ENCODE measurements around the gene HES7. TPM values are rescaled to one million over a fixed set of nuclear protein-coding genes. Genes with fewer than 3 reads are reported as not detected.

The HES7 gene
- total RNA-seq, 1 donor from 2014 or later: 0.65 TPM

DNA sequence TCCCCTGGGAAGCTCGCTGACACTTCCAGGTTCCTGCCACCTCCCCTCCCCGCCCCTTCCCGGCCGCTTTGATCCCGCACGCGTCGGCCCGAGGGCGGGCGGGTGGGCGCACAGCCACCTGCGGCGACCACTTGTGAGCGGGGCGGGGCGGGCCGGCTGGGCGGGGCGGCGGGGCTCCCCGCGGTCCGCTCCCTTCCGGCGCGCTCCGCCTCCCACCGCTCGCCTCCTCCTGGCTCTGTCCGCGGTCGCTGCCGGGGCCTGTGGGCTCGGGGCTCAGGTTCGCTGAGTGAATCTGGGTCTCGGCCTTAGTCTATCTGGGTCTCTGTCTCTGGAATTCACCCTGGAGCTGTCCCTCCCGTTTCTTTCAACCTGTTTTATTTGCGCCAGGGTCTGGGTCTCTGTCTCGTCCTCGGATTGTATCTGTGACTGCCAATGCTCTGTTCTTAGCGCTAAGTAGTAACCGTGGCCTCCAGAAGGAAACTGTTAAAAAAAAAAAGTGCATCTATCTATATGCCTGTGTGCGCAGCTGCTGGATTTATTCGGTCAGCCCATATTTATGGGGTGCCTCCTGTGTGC is 2.7 kb upstream of the HES7 start:
- DNase-seq (ENCODE audit: low spot score): peak; percentile 81
- intact Hi-C loops (cut with DNase I): no loop called here

DNA sequence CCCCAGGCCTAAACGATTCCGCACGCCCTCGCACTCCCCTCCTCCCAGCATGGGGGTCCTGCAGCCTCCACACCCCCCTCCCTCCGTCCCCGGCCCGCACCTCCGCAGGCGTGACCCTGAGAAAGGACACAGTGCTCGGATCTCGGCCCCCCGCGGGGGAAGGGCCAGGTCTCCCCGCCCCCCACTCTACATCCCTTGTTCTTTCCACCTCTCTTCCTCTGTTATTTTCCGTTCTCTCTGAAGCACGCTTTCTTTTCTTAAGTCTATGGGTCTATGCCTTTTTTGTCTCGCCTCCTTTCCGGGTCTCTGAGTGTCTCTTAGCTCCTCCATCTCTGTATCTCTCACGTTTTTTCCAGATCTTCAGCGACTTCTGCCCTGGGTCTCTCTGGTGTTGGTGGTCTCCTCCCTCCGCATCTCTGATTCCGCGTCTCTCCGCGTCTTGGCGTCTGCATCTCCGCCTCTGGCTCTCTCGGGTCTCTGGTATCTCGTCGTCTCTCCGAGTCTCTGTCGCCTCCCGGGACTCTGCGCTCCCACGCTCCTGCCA is 2.1 kb upstream of the HES7 start:
- intact Hi-C loops (cut with DNase I): loop anchor here (2.0 kb wide), 1 partner anchor 13 kb away; no protein-coding TSS in a partner anchor

DNA sequence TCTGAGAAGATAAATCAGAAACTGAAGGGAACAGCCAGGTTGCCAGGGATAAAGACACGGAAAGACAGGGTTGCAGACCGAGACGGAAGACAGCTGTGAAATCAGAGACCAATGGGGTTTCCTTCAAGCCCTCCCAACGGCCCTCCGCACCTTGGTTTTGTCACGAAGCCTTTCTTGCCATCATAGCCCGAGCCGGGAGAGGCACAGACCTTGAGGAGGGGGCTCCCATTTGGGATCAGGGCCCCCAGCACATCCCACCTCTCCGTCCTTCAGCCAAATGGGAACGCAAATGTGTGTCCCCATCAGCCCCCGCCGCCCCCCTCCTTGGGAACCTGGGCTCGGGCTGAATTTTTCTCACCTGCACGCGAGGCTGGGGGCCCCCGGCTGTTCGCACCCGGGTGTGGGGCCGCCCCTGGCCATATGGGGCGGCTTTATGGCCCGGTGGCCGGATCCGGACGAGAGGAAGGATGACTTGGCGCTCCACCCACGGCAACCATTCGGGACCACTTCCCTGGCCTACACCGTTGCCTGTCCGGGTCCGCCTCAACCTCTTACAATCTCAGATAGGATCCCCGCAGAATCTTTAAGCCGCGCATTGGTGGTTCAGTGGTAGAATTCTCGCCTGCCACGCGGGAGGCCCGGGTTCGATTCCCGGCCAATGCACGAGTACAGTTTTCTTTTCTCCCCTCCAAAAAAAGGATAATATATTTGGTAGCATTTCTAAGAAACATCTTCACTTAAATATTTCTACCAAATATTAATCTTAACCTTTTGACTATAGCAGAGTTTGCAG is 1.4 kb upstream of the HES7 start:
- DNase-seq (ENCODE audit: low spot score): peak; percentile 86
- intact Hi-C loops (cut with DNase I): loop anchor here (2.0 kb wide), 1 partner anchor 13 kb away; no protein-coding TSS in a partner anchor

More for the DNA sequence above, 2.1 kb upstream of the HES7 start:
- no peak for DNase-seq (ENCODE audit: low spot score)

DNA sequence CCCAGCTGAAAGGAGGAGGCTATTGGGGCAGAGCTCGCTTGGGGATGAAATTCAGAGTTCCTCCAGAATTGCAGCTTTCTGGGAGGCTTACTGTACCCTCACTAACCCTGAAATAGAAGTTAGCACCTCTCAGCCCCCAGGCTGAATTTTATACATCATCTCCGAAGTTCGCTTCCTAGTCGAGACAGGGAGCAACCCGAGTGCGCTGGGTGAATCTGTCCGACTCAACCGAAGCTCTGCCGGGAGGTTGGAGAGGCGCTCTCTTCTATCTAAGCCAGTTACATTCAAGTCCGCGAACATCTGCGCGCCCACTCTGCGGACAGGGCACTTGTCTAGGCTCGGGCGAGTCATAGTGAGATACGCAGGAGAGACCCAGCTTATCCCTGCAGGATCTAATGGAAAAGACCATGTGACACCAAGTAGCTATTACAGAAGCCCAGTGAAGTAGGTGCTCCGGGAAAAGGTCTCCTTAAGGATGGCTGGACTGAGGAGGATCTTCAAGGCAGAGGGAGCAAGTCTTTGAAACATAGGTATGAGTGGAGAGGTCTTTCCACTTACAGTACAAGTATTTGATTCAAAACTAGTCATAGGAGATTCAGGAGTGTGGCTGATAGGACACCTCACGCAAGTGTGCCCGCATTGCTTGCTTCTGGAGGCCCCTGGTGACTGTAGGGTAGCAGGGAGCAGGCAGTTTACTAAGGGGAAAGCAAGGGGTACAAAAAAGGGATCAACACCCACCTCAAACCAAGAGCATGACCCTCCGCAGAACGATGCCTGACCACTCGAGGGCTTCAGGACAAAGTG is 646 bp upstream of the HES7 start:
- intact Hi-C loops (cut with DNase I): loop anchor here (2.0 to 5.0 kb wide), 2 partner anchors 14 to 178 kb away; no protein-coding TSS in a partner anchor
- no peak for DNase-seq (ENCODE audit: low spot score)

DNA sequence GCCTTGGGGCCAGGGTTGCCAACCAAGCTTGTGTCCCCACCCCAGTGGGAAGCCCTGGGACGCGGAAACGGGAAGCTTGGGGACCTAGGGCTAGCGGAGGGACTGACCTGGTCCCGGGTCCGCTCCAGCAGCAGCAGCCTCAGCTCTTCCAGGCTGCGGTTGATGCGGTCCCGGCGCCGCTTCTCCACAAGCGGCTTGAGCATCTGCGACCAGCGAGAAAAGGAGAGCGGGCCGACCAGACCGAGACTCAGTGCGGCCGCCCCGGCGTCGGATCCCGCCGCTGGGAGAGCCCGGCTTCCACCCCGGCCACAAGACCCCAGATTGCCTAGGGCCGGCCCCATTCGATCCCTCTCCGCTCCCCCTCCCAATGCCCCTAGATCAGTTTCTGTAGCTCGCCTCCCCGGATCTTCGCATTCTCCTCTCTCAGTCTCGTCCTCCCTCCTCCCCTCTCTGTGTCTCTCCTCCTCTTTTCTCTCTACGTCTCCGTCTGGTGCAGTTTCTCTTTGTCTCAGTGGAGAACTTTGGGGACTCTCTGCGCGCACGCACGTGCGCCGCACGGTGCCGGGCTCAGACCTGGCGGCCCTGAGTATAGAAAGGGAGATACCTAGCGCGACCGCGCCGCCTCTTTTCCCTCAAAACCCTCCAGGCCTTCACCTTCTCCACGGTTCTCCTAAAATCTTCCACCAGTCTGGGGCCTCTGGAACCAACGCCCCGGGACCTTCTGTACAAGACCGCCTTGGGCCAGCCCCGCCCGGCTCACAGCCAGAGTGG is 797 bp downstream of the HES7 start:
- DNase-seq (ENCODE audit: low spot score): no peak
- intact Hi-C loops (cut with DNase I): loop anchor here (2.0 to 5.0 kb wide), 2 partner anchors 36 to 179 kb away; no protein-coding TSS in a partner anchor

DNA sequence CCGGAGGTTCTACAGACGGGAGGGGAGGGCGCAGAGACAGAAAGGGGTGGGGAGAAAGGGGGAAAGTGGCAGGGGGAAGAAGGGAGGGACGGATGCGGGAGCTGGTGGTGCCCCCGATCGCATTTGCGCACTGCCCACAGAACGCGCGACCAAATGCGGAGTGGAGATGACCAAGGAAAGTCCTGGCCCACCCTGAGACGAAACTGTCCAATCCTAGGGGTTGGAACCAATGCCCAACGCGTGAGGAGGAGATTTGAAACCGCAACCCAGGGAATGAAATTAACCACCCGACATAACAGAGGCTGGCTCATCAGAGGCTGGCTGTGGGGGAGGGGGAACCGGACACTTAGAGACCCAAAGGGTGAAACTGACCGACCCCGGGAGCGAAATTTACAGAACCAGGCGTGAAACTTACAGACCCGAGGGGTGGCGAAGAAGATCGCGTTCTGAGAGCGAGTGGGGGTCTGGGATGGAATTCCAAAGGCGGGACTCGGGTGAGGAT is 1.4 kb downstream of the HES7 start:
- intact Hi-C loops (cut with DNase I): loop anchor here (2.0 to 5.0 kb wide), 2 partner anchors 36 to 180 kb away; no protein-coding TSS in a partner anchor
- no peak for DNase-seq (ENCODE audit: low spot score)

DNA sequence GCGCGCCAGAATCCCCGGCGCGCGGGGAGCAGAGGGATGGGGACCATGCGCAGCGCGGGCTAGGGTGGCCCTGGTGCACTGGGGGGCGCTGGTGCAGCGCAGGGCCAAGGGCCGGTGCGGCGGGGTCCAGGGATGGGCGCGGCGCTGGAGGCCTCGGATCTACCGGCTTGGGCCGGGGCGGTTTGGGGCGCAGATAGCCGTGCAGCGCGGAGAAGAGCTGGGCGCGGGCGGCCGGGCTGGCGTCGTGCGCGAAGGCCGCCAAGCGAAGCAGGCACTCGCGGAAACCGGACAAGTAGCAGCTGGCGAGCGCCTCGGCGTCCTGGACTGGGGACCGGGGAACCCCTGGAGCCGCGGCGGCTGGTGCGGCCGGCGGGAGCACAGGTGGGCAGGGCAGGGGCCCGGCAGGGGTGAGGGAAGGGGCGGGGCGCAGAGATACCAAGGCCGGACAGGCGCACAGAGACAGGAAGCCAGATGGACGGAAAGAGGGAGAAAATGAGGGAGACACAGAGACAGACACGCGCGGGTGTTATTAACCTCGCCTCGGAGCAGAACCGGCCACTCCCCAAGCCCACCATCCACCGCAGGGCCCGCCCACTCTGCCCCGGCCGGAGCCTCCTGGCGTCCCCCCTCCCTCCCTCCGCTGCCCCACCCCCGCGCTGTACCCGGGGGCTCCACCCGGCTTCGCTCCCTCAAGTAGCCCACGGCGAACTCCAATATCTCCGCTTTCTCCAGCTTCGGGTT is 2.1 kb downstream of the HES7 start:
- intact Hi-C loops (cut with DNase I): loop anchor here (2.0 to 5.0 kb wide), 3 partner anchors 37 to 180 kb away; no protein-coding TSS in a partner anchor
- DNase-seq (ENCODE audit: low spot score): peak; percentile 79

DNA sequence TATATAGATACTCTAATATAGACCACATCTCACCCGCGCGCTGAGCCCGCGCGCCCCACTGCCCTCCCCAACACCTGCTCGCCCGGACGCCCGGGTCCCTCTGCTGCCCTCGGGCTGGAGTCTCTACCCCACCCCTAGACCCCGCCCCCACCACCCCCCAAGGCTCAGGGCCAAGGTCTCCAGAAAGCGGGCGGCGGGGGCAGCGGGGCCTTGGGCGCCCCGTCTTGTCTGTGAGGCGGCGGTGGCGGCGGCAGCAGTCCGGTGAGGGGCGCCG is 2.6 kb downstream of the HES7 start:
- intact Hi-C loops (cut with DNase I): loop anchor here (2.0 to 5.0 kb wide), 2 partner anchors 101 to 181 kb away; no protein-coding TSS in a partner anchor
- DNase-seq (ENCODE audit: low spot score): no peak

DNA sequence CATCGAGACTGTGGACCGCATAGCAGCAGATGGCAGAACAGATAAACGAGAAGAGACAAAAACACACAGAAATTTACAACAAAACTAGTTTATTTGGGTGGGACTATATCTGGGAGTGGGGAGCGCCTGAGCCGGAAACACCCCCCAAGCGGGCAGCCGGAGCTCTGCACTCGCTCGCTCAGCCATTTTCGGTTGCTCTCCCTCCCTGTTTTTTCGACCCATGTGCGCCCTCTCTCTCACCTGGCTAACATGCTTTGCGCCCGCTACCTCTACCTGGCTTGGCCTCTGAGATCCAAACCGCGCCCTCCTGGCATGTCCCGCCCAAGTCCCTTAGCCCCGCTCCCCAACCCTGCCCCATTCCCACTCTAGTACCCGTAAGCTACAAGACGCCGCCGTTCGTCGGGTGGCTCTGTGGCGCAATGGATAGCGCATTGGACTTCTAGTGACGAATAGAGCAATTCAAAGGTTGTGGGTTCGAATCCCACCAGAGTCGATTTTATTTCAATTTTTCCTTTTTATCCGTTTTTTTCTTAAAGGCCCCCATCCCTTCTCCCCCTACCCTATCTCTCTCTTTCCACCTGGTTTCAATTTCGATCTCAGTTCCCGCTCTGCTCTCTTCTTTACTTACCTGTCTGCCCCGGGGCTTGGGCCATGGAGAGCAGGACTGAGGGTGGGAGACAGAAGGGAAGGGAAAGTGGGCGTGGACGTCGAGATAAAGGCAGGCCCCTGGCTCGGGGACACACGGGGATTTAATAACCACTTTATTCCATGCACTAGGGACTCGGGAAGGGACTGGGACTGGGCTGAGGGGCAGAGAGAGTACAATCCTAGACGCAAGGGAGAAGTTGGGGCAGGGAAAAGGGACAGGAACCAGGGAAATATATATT is 3.1 kb downstream of the HES7 start:
- no peak for DNase-seq (ENCODE audit: low spot score)

DNA sequence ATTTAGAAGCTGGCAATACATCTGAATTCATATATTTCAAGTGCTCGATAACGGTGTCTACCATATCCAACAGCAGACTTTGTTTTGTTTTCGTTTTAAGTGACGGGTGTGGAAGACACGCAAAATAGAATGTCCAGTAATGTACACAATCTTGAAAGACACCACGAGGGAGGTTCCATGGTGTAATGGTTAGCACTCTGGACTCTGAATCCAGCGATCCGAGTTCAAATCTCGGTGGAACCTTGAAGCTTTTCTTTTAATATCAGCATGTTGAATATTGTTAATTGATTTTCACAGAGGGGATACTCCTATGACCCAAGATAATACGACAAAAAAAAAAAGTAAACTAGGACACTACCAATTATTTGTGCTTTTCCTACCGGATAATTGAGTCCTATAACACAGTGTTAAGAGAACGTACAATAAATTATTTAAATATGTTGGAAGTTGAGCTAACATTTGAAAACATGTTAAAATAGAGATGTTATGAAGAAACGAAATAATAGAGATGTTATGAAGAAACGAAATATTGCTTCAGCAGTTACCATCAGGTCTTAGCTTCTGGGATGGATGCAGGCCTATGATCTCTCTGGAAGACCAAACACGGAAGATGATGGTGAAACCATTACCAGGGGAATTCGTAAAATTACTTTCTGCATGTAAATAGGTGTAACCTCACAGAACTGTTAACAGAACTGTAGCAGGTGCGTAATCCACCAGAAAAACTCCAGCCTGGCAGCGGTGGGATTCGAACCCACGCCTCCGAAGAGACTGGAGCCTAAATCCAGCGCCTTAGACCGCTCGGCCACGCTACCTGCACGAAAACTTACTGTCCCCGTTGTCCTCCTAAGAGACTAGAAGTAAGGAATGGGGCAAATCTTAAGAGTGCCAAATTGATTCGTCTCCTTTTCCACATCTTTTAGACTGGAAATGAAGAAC is 4.1 kb downstream of the HES7 start:
- intact Hi-C loops (cut with DNase I): loop anchor here (2.0 to 5.0 kb wide), 3 partner anchors 67 to 182 kb away; no protein-coding TSS in a partner anchor

More for the DNA sequence above, 3.1 kb downstream of the HES7 start:
- intact Hi-C loops (cut with DNase I): loop anchor here (2.0 to 5.0 kb wide), 2 partner anchors 102 to 182 kb away; no protein-coding TSS in a partner anchor

DNA sequence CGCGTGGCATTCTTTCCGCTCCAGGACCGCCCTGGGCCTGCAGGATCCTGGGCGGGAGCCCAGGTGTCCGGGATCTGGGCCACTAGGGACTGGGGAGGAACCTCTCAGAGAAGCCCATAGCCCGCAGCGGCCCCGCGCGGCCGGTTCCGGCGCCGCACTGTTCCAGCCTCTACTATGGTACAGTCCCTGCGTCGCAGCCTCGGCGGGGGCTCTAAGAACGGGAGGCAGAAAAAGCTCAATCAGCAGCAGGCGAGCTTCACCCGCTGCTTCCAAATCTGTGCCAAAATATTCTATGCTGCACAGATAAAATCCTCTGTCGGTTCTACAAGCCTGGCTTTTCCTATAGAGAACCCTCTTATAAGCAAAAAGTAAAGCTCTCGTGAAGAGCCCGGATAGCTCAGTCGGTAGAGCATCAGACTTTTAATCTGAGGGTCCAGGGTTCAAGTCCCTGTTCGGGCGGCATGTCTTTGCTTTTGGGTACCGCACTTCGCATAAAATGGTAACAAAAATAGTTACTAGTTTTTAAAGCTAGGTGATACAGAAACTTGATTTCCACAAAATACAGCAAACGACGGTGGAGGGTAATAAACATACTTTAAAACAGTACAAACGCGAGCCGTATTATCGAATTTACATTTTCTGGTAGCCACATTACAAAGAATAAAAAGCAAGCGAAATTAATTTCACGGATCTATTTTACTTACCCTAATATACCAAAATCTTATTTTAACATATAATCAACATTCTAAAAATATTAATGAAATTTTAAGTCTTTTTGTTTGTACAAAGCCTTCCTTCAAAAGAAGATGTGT is 4.9 kb downstream of the HES7 start:
- peak; percentile 93 for DNase-seq (ENCODE audit: low spot score)
- intact Hi-C loops (cut with DNase I): loop anchor here (2.0 kb wide), 1 partner anchor 68 kb away; no protein-coding TSS in a partner anchor

More for the DNA sequence above, 4.1 kb downstream of the HES7 start:
- peak; percentile 80 for DNase-seq (ENCODE audit: low spot score)

DNA sequence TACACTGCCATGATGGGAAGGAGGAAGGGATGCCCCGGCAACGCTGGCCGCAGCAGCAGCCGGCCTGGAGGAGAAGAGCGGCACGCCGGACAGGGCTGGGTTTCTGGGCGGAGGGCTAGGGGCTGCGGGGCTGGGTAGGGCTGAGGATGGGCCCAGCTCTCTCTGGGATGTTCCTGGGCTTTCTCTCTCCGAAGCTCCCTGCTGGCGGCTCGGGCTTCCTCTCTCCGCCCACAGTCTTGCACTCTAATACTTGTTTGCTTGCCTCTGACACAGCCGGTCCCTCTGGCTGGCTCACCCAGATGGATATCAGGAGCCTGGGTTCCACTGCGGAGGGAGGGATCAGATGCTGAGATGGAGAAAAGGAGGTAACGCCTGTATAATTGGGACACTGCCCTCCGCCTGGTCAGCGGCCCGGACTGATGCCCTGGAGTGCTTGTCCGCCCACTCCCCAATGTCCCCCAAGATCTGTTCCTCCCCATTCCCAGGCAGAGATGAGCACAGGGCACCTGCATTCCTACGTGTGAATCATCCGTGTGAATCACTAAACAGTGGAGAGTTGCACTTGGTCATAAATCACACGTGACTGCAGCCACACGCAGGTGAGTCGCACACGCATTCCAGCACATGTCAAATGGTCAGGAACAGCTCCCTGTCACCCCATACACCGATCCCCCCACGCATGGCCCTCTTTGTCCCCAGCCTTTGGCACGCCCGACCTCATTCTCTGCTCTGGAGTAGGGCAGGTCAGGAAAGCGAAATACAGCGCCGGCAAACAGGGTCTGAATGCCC is 5.7 kb downstream of the HES7 start, which contains the start of gene ALOXE3:
ALOXE3 (minus strand) TSS at position 535 of the 789 bp plus-strand sequence; CDS start at position 11, 524 bp downstream.
- no peak for DNase-seq (ENCODE audit: low spot score)
- intact Hi-C loops (cut with DNase I): loop anchor here (2.0 kb wide), 1 partner anchor 69 kb away; no protein-coding TSS in a partner anchor

DNA sequence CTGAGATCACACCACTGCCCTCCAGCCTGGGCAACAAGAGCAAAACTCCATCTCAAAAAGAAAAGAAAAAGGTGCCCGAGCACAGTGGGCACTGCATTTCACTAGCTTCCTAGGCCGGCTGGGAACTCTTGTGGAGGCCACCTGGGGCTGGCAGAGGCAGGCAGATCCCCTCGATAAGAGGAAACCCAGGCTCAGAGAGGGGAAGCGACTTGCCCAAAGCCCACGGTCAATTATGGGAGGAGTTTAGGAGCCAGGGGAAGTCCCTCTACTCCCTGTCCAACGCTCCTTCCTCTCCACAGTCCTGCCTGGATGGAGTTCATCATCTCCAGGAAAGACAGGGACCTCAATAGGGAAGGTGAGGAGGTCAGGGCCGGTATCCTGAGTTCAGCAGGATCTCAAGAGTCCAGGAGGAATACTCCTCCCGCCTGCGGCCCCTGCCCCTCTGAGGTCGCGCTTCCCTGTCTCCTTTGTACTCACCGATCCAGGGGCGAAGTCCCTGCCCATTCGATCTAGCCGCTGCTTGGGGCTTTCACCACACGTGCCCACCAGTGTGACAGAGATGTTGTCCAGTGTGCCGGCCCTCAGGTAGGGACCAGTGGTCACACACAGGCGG is 6.4 kb downstream of the HES7 start:
- no peak for DNase-seq (ENCODE audit: low spot score)
- intact Hi-C loops (cut with DNase I): no loop called here

DNA sequence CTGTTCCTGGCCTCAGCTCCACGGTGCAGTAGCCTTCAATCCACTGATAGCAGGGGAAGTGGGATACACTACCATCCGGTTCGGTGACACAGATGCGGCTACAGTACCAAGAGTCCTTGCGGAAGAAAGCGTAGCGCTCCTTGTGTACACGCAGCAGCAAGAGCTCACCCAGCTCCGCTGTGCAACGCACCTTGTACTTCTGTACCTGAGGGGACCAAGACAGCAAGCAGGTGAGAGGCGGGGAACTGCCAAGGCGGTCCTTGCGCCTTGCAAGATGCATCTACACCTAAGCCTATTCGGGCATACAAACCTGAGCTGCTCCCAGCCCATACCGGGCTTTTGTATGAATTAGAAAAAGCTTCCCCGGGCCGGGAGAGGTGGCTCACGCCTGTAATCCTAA is 7.1 kb downstream of the HES7 start:
- intact Hi-C loops (cut with DNase I): no loop called here

More for the DNA sequence above, 7.1 kb downstream of the HES7 start:
- DNase-seq (ENCODE audit: low spot score): no peak

All from cardiac septum (tissue), 1 donor.